H1 (cell line): Measurements from ENCODE around the gene NXPH3. TPM values are rescaled to one million over a fixed set of nuclear protein-coding genes. Genes with fewer than 3 reads are reported as not detected.

Source experiments
- CTCF ChIA-PET: fragments of 300-600 bp; sonication (Branson Sonifier 250); formaldehyde crosslinking; loops from one replicate; lab custom pipeline; 2021; ENCODE audit not compliant: partially characterized antibody; lab: Charles Lee
- POLR2A ChIA-PET: fragments of 300-600 bp; sonication (Branson Sonifier 250); formaldehyde crosslinking; loops from one replicate; lab custom pipeline; 2021; ENCODE audit warnings: inconsistent platforms; ENCODE audit not compliant: partially characterized antibody; lab: Charles Lee
- DNase-seq, 2 experiments: peaks; one replicate each; pipeline versions ENCODE4 v3.0.0 to v3.0.0-alpha.2; 2010 to 2022; ENCODE audit warnings: low spot score in 2 of 2, low read depth in 1 of 2, mixed read lengths in 1 of 2
- FAIRE-seq: peaks from 2 replicates; lab custom pipeline; 2011; peaks lifted over from hg19 to GRCh38; lab: Jason Lieb, UNC
- H2AFZ ChIP-seq: 2 replicates; pipeline ENCODE4 v1.8.1; 2012; ENCODE audit warnings: low read length, inconsistent platforms
- H2AK5ac ChIP-seq: 2 replicates; pipeline ENCODE4 v1.6.1; 2013; ENCODE audit warnings: low read depth, low read length
- H2BK120ac ChIP-seq: replicated peaks from 2 replicates; pipeline ENCODE3; 2013; ENCODE audit warnings: low read depth, low read length, inconsistent platforms
- H2BK12ac ChIP-seq: 2 replicates; pipeline ENCODE4 v1.6.1; 2013; ENCODE audit warnings: low read depth, low read length
- H2BK15ac ChIP-seq: 2 replicates; pipeline ENCODE4 v1.6.1; 2013; ENCODE audit warnings: low read length
- H2BK20ac ChIP-seq: 2 replicates; pipeline ENCODE4 v1.6.1; 2013; ENCODE audit warnings: low read length
- H2BK5ac ChIP-seq: 2 replicates; pipeline ENCODE4 v1.6.1; 2013; ENCODE audit warnings: low read depth, low read length
- H3K14ac ChIP-seq: 2 replicates; pipeline ENCODE4 v1.6.1; 2013; ENCODE audit warnings: inconsistent platforms; ENCODE audit not compliant: insufficient read length
- H3K18ac ChIP-seq: 2 replicates; pipeline ENCODE4 v1.6.1; 2013; ENCODE audit warnings: low read length; ENCODE audit errors: extremely low read depth
- H3K23ac ChIP-seq: 2 replicates; pipeline ENCODE4 v1.6.1; 2013; ENCODE audit warnings: inconsistent platforms; ENCODE audit not compliant: insufficient read length
- H3K23me2 ChIP-seq: 2 replicates; pipeline ENCODE4 v1.6.1; 2013; ENCODE audit warnings: low read depth, low read length
- H3K27ac ChIP-seq: 2 replicates; pipeline ENCODE4 v1.6.1; 2011; ENCODE audit warnings: low read depth, low read length, inconsistent platforms
- H3K27me3 ChIP-seq, 4 experiments: replicated peaks in 1 of 4; 1 replicate in 1 of 4; 2 replicates in 3 of 4; pipeline versions ENCODE4 v1.6.1 to v1.8.1; 2011 to 2013; ENCODE audit warnings: low read length in 3 of 4, mild to moderate bottlenecking in 3 of 4, inconsistent platforms in 2 of 4, mixed read lengths in 2 of 4, moderate library complexity in 1 of 4; ENCODE audit not compliant: control insufficient read depth in 3 of 4, insufficient read depth in 3 of 4; ENCODE audit errors: extremely low read depth in 1 of 4
- H3K36me3 ChIP-seq, 4 experiments: 2 replicates each; pipeline versions ENCODE4 v1.6.1 to v1.8.1; 2011 to 2013; ENCODE audit warnings: mild to moderate bottlenecking in 4 of 4, low read length in 3 of 4, moderate library complexity in 2 of 4, control low read depth in 1 of 4, inconsistent platforms in 1 of 4; ENCODE audit not compliant: insufficient read depth in 4 of 4, control insufficient read depth in 2 of 4
- H3K4ac ChIP-seq: replicated peaks from 2 replicates; pipeline ENCODE3; 2013; ENCODE audit warnings: low read length, low read depth, mixed read lengths, inconsistent platforms; ENCODE audit not compliant: insufficient read length
- H3K4me1 ChIP-seq, 4 experiments: replicated peaks in 1 of 4; 1 replicate in 1 of 4; 2 replicates in 3 of 4; pipeline versions ENCODE4 v1.6.1 to v1.8.1; 2011 to 2013; ENCODE audit warnings: low read length in 3 of 4, inconsistent platforms in 2 of 4, mixed read lengths in 1 of 4; ENCODE audit not compliant: insufficient read depth in 4 of 4, control insufficient read depth in 3 of 4
- H3K4me2 ChIP-seq, 2 experiments: 2 replicates each; pipeline versions ENCODE4 v1.6.1 to v1.8.1; 2011 to 2013; ENCODE audit warnings: low read depth in 2 of 2, low read length in 2 of 2, control low read depth in 1 of 2, inconsistent platforms in 1 of 2, mild to moderate bottlenecking in 1 of 2; ENCODE audit not compliant: insufficient read depth in 1 of 2
- H3K4me3 ChIP-seq, 4 experiments: fragments of 200-600, 300-600 bp in 1 of 4; sonication (generic), shearing (Covaris generic), sonication (Bioruptor Twin) in 1 of 4; 2 replicates each; pipeline versions ENCODE4 v1.5.1 to v1.8.1; 2011 to 2016; ENCODE audit warnings: low read length in 4 of 4, low read depth in 3 of 4, control low read depth in 2 of 4, inconsistent platforms in 2 of 4, mild to moderate bottlenecking in 2 of 4, mixed read lengths in 1 of 4, moderate library complexity in 1 of 4; ENCODE audit not compliant: insufficient read depth in 2 of 4; ENCODE audit errors: extremely low read depth in 1 of 4
- H3K56ac ChIP-seq: replicated peaks from 2 replicates; pipeline ENCODE3; 2013; ENCODE audit warnings: low read depth, mild to moderate bottlenecking, mixed read lengths, low read length, inconsistent platforms; ENCODE audit not compliant: insufficient read length
- H3K79me1 ChIP-seq: 2 replicates; pipeline ENCODE4 v1.6.1; 2013; ENCODE audit warnings: low read depth, low read length, control low read depth
- H3K79me2 ChIP-seq, 2 experiments: 2 replicates each; pipeline versions ENCODE4 v1.6.1 to v1.8.1; 2012 to 2013; ENCODE audit warnings: low read length in 2 of 2, mild to moderate bottlenecking in 2 of 2, inconsistent platforms in 1 of 2; ENCODE audit not compliant: insufficient read depth in 2 of 2, control insufficient read depth in 1 of 2
- H3K9ac ChIP-seq, 4 experiments: replicated peaks in 1 of 4; 1 replicate in 1 of 4; 2 replicates in 3 of 4; pipeline versions ENCODE4 v1.6.1 to v1.8.1; 2011 to 2013; ENCODE audit warnings: low read depth in 3 of 4, low read length in 3 of 4, control low read depth in 2 of 4, mild to moderate bottlenecking in 2 of 4, moderate library complexity in 2 of 4, inconsistent platforms in 1 of 4; ENCODE audit errors: extremely low read depth in 1 of 4
- H3K9me3 ChIP-seq, 2 experiments: 2 replicates each; pipeline versions ENCODE4 v1.6.1 to v1.8.1; 2012 to 2013; ENCODE audit warnings: mild to moderate bottlenecking in 2 of 2, moderate library complexity in 2 of 2, control low read depth in 1 of 2, inconsistent platforms in 1 of 2, low read depth in 1 of 2, low read length in 1 of 2, mixed read lengths in 1 of 2; ENCODE audit not compliant: insufficient read depth in 2 of 2
- H4K20me1 ChIP-seq, 2 experiments: replicated peaks in 1 of 2; 2 replicates each; pipeline versions ENCODE3 to v1.8.1; 2011 to 2013; ENCODE audit warnings: inconsistent platforms in 2 of 2, low read length in 2 of 2, mild to moderate bottlenecking in 1 of 2; ENCODE audit not compliant: insufficient read depth in 2 of 2, control insufficient read depth in 1 of 2
- H4K5ac ChIP-seq: 2 replicates; pipeline ENCODE4 v1.6.1; 2013; ENCODE audit warnings: low read length, low read depth, mixed read lengths, inconsistent platforms; ENCODE audit not compliant: insufficient read length
- H4K8ac ChIP-seq: 2 replicates; pipeline ENCODE4 v1.8.0; 2013; ENCODE audit warnings: mild to moderate bottlenecking, moderate library complexity, low read length, inconsistent platforms; ENCODE audit not compliant: insufficient read depth; ENCODE audit errors: extremely low read depth
- H4K91ac ChIP-seq: replicated peaks from 2 replicates; pipeline ENCODE3; 2013; ENCODE audit warnings: low read length, mixed read lengths, inconsistent platforms; ENCODE audit not compliant: insufficient read length
- JUN ChIP-seq: IDR thresholded peaks from 2 replicates; pipeline ENCODE4 v1.6.1; 2011; ENCODE audit warnings: low read depth, mild to moderate bottlenecking, improper control_type of control experiment, low read length
- KDM1A ChIP-seq: fragments of 200-600, 300-600 bp; sonication (generic); IDR thresholded peaks from 2 replicates; pipeline ENCODE4 v1.7.1; 2016; ENCODE audit warnings: mild to moderate bottlenecking, low read length, borderline replicate concordance
- POLR2A ChIP-seq, 2 experiments: IDR thresholded peaks; 1 replicate in 1 of 2; 2 replicates in 1 of 2; pipeline ENCODE4 v1.6.1; 2011; ENCODE audit warnings: low read depth in 2 of 2, low read length in 2 of 2, mild to moderate bottlenecking in 2 of 2; ENCODE audit errors: control extremely low read depth in 1 of 2
- RBBP5 ChIP-seq: IDR thresholded peaks from 2 replicates; pipeline ENCODE4 v1.7.1; 2012; ENCODE audit warnings: low read depth, mild to moderate bottlenecking, inconsistent platforms, low read length, moderate library complexity, borderline replicate concordance
- RFX5 ChIP-seq: IDR thresholded peaks from 2 replicates; pipeline ENCODE4 v1.6.1; 2011; ENCODE audit warnings: low read depth, low read length, improper control_type of control experiment, borderline replicate concordance
- RNF2 ChIP-seq: fragments of 200-900, 300-1000 bp; sonication (generic); IDR thresholded peaks from 2 replicates; pipeline ENCODE4 v1.7.1; 2016; ENCODE audit warnings: borderline replicate concordance, low read depth, mild to moderate bottlenecking, antibody characterized with exemption, low read length; ENCODE audit not compliant: poor library complexity, severe bottlenecking; ENCODE audit errors: missing control alignments
- RXRA ChIP-seq: IDR thresholded peaks from 2 replicates; pipeline ENCODE4 v1.6.1; 2011; ENCODE audit warnings: low read depth, mild to moderate bottlenecking, low read length, moderate library complexity; ENCODE audit not compliant: insufficient read depth
- SIRT6 ChIP-seq: IDR thresholded peaks from one replicate; pipeline ENCODE4 v1.7.1; 2012; ENCODE audit warnings: low read length, inconsistent platforms
- TAF1 ChIP-seq: IDR thresholded peaks from 2 replicates; pipeline ENCODE4 v1.6.1; 2011; ENCODE audit warnings: mild to moderate bottlenecking, low read depth, low read length
- TAF7 ChIP-seq: optimal IDR thresholded peaks from 2 replicates; pipeline ENCODE3; 2011; ENCODE audit warnings: low read depth, mild to moderate bottlenecking, inconsistent platforms, low read length, moderate library complexity, borderline replicate concordance
- WGBS, 2 experiments: shearing (Covaris generic) in 1 of 2; methylation state at CpG; one replicate each; pipeline versions ENCODE4 v1.1.6 to v1.1.7; 2013 to 2015; ENCODE audit warnings: low lambda C conversion rate in 2 of 2, mixed read lengths in 2 of 2, inconsistent platforms in 1 of 2, low coverage in 1 of 2, missing lambda C conversion rate in 1 of 2; ENCODE audit not compliant: insufficient replicate concordance in 2 of 2, insufficient coverage in 1 of 2, insufficient read length in 1 of 2; ENCODE audit errors: extremely low coverage in 1 of 2, missing lambda C conversion rate in 1 of 2; 5-methylcytosine and 5-hydroxymethylcytosine counted together
- polyA plus RNA-seq, 7 experiments: library from polyadenylated mRNA; depleted of rRNA in 3 of 7; stranded (reverse) in 5 of 7; unstranded in 2 of 7; fragments of >200 nt in 5 of 7; fragments of 200-250 nt in 2 of 7; gene quantifications; 1 replicate in 5 of 7; 2 replicates in 1 of 7; 4 replicates in 1 of 7; pipeline versions ENCODE4 v1.2.1 to v1.2.3, GENCODE V29; 2011 to 2013; ENCODE audit warnings: missing spikeins in 2 of 7, mixed read lengths in 2 of 7
- total RNA-seq: library from RNA; stranded (reverse); fragmentation: NEBNext Ultra II Directional; extraction: Animal tissue kit (Norgen Biotek cat#: 25700); gene quantifications from 2 replicates; pipeline ENCODE4 v1.2.1, GENCODE V29; 2021
- TF ChIP-seq, protein P1 (sequence below): IDR thresholded peaks from 2 replicates; pipeline ENCODE4 v1.6.1; 2011; ENCODE audit warnings: low read depth, mild to moderate bottlenecking, low read length; ENCODE audit not compliant: insufficient read depth
- TF ChIP-seq, protein P2 (sequence below): IDR thresholded peaks from 2 replicates; pipeline ENCODE4 v1.6.1; 2012; ENCODE audit warnings: inconsistent platforms

The NXPH3 gene
- total and polyA plus RNA-seq, 2 of the 8 experiments (the other 6 are each of a cell fraction or from before 2014, with no cell fraction given) = 2.5 to 3.7 TPM

GRCh38 chr17:49578952-49579500 is 3.4 kb downstream of the NXPH3 start:
- no peaks in the 10 kb centered on the region for H3K9me3 ChIP-seq
- H4K91ac ChIP-seq = no peak overlapping the region
- peaks cover 10% of the 10 kb centered on the region for H3K23me2 ChIP-seq
- H3K14ac ChIP-seq = no peak overlapping the region
- H2BK20ac ChIP-seq = no peak overlapping the region
- DNase-seq = no peak
- no peak overlapping the region for H3K4me2 ChIP-seq
- H4K8ac ChIP-seq = peak overlapping the region; percentile 32; the same call in 1 of the 2 replicates
- H3K56ac ChIP-seq = no peak overlapping the region
- no peak overlapping the region for H3K27ac ChIP-seq
- no peak overlapping the region for H2BK12ac ChIP-seq
- H3K27me3 ChIP-seq = peaks cover 4 to 14% (median 8%) of the 10 kb centered on the region in 4 experiments; a peak in 5 of 7 replicates
- CTCF ChIA-PET = interaction anchor here (0.6 to 2.5 kb wide), 10 partner anchors 8 to 419 kb away, joined by 3 to 10 read pairs (median 3); partner anchors contain the start of gene SLC35B1
- H3K4me1 ChIP-seq = peaks cover 0 to 21% (median 11%) of the 10 kb centered on the region in 4 experiments; a peak in 6 of 7 replicates
- no peak overlapping the region for H2BK5ac ChIP-seq
- H3K79me1 ChIP-seq = no peaks in the 10 kb centered on the region
- H3K9ac ChIP-seq = no peak overlapping the region
- H3K4ac ChIP-seq = no peak overlapping the region
- no peak for FAIRE-seq
- no peak overlapping the region for H3K18ac ChIP-seq
- no peaks in the 10 kb centered on the region for H3K36me3 ChIP-seq
- H3K79me2 ChIP-seq = no peaks in the 10 kb centered on the region
- no peak overlapping the region for H2BK15ac ChIP-seq
- H3K23ac ChIP-seq = no peak overlapping the region
- POLR2A ChIA-PET = no interaction called here
- peaks cover 0 to 4% of the 10 kb centered on the region in 2 experiments for H4K20me1 ChIP-seq
- H3K4me3 ChIP-seq = no peak overlapping the region
- H2AK5ac ChIP-seq = no peak overlapping the region
- 91% methylated on average over 14 of the region's 17 CpGs; no CpG with 5 or more reads in 1 of the 2 experiments for WGBS, 2 experiments
- no peak overlapping the region for H2AFZ ChIP-seq
- H4K5ac ChIP-seq = no peak overlapping the region
- no peak overlapping the region for H2BK120ac ChIP-seq
- TF ChIP-seq POLR2A (IDR thresholded peaks at IDR 0.05; ENCODE audit: control extremely low read depth in 1 of 2, low read depth in 2 of 2, low read length in 2 of 2) (no peak), RBBP5 (no peak), RXRA (no peak), RFX5 (no peak), TAF7 (no peak), TAF1 (no peak), JUN (no peak), KDM1A (no peak), SIRT6 (no peak), RNF2 (no peak)
- TF ChIP-seq, protein P1, sequence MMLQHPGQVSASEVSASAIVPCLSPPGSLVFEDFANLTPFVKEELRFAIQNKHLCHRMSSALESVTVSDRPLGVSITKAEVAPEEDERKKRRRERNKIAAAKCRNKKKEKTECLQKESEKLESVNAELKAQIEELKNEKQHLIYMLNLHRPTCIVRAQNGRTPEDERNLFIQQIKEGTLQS = no peak
- TF ChIP-seq, protein P2, sequence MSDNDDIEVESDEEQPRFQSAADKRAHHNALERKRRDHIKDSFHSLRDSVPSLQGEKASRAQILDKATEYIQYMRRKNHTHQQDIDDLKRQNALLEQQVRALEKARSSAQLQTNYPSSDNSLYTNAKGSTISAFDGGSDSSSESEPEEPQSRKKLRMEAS = no peak
